Pulmonary artery endothelial cell (primary cell): ENCODE data around the gene CYBA. TPM values are rescaled to one million over a fixed set of nuclear protein-coding genes. Genes with fewer than 3 reads are reported as not detected.

Experiments used
- DNase-seq: peaks from one replicate; pipeline ENCODE4 v3.0.0-alpha.2; 2011; ENCODE audit warnings: low read depth, low spot score
- total RNA-seq: library from RNA; depleted of rRNA; stranded (reverse); fragments of >200 nt; gene quantifications from 2 replicates; pipeline ENCODE4 v1.2.3, GENCODE V29; 2014

CYBA gene
- total RNA-seq, 1 donor from 2014 or later, result 34.5 TPM

DNA sequence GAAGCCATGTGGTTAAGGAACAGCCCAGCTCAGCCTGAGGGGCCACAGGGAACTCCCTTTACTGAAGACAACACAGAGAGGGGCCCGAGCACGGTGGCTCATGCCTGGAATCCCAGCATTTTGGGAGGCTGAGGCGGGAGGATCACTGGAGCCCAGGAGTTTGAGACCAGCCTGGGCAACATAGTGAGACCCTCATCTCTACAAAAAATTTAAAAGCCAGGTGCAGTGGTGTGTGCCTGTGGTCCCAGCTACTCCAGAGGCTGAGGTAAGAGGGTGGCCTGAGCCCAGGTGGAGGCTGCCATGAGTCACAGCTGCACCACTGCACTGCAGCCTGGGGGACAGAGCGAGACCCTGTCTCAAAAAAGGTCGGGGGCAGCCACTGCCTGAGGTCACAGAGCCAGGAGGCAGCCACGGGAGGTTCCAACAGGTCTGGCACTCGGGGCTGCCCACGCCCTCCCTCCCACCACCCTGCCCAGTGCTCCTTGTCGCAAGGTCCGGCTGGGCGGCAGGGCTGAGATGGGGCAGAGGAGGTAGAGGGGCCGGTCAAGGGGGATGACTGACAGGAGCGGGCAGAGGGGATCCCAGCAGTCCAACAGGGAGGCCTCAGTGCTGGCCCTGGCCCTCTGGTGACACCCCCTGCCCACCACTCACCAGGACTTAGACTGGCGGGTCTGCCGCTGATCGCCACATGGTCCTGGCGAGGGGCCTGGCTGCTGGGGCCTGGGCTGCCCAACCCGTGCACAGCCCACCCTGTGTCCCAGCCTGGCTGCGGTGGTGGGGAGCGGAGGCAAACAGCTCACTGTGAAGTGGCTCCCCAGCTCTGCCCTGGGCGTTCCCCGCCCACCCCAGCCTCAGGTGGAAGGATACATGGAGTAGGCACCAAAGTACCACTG is 3.4 kb downstream of the CYBA start:
- no peak for DNase-seq

- no peak for DNase-seq
Observed at GRCh38 chr16:88646345-88647034, 4.4 kb downstream of the CYBA start.

GRCh38 chr16:88645941-88646340 is 4.9 kb downstream of the CYBA start:
- DNase-seq, result no peak

GRCh38 chr16:88645455-88645854 is 5.4 kb downstream of the CYBA start:
- no peak for DNase-seq

GRCh38 chr16:88643644-88643932 is 7.3 kb downstream of the CYBA start:
- DNase-seq, result no peak

- no peak for DNase-seq
Observed at GRCh38 chr16:88642881-88643643, 7.8 kb downstream of the CYBA start.

DNA sequence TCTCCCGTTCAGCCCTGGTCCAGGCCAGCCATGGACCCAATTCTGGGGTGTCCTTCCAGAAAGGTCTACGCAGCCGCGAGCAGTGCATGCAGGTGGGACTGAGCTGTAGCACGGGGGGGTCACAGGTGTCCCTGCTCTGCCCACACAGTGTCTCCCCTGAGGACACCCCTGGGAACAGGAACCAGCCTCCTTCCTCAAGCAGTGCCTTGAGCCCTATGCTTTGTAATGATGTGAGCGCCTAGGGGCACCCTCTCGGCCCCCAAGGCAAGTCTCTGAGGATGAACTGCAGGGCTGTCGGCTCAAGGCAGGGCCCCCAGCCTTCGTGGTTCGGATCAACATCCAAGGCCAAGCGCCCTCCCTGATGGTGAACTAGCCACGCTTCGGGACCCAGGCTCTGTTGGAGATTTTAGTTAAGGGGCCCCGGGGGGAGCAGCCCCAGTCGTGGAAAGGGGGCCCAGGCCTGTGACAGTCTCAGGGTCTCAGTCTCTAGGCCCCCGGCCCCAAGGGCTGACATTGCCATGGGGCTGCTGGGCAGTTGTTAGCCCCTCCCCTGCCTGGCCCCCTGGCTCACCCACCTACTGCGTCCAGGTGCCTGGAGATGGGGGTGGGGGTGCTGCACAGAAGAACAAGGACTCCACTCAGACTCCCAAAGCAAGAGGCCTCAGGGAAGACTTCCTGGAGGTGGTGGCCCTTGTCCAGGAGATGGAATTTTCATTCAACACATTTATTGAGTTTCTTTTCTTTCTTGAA is 10.2 kb downstream of the CYBA start:
- DNase-seq, result no peak

- DNase-seq, result no peak
Observed at GRCh38 chr16:88640039-88640495, 10.8 kb downstream of the CYBA start.

DNA sequence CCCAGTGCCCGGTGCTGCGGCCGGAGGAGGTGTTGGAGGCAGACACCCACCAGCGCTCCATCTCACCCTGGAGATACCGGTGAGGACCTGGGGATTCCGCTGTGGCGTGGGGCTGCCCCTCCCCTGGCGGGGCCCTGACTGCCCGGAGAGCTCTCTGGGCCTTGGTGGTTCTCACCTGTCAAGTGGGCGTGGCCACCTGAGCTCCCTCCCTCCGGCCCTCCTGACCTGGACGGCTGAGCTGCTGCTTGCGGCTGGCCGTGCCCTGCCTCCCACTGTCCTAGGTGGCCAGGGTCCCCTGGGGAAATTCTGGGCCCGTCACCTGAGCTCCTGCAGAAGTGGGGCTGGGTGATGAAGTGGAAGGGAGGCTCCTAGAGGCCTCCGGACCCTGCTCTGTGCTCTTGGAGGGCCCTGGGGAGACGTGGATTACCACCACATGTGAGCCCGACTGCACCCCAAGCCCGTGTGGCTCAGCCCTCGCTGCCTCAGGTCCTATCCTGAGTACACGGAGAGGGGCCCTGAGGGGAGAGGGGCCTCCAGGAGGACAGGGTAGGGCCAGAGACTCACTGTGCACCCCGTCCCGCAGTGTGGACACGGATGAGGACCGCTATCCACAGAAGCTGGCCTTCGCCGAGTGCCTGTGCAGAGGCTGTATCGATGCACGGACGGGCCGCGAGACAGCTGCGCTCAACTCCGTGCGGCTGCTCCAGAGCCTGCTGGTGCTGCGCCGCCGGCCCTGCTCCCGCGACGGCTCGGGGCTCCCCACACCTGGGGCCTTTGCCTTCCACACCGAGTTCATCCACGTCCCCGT is 11.4 kb downstream of the CYBA start:
- no peak for DNase-seq

DNA sequence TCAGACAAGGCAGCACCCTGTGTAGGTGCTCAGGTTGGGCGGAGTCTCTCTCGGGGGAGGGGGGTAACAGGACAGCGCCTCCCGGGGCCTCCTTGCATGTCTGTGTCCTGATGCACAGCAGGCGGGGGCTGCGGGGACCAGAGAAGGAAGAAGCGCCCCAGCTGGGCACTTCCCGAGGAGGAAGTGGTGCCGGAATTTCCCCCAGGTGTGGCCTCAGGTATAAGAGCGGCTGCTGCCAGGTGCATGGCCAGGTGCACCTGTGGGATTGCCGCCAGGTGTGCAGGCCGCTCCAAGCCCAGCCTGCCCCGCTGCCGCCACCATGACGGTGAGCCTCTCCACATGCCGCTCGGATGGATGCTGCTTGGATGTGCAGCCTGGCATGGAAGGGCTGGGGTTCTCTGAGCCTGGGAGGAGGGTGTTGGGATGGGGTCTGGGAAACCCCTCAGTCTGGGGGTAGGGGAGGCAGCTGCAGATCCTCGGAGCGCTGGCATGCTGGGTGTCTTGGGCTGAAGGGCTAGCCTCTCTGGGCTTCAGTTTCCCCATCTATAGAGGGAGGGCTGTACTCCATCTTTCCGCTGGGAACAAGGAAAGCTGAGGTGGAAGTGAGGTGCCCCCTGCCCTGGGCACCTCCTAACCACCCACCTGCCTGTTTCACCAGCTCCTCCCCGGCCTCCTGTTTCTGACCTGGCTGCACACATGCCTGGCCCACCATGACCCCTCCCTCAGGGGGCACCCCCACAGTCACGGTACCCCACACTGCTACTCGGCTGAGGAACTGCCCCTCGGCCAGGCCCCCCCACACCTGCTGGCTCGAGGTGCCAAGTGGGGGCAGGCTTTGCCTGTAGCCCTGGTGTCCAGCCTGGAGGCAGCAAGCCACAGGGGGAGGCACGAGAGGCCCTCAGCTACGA is 12.3 kb downstream of the CYBA start, which contains the start of gene IL17C:
Gene IL17C, plus strand, starts transcription at position 250 of the 908 bp plus-strand sequence. Its CDS starts 70 bp downstream, at position 320.
- no peak for DNase-seq

GRCh38 chr16:88636488-88637265 is 14.2 kb downstream of the CYBA start:
- no peak for DNase-seq

DNA sequence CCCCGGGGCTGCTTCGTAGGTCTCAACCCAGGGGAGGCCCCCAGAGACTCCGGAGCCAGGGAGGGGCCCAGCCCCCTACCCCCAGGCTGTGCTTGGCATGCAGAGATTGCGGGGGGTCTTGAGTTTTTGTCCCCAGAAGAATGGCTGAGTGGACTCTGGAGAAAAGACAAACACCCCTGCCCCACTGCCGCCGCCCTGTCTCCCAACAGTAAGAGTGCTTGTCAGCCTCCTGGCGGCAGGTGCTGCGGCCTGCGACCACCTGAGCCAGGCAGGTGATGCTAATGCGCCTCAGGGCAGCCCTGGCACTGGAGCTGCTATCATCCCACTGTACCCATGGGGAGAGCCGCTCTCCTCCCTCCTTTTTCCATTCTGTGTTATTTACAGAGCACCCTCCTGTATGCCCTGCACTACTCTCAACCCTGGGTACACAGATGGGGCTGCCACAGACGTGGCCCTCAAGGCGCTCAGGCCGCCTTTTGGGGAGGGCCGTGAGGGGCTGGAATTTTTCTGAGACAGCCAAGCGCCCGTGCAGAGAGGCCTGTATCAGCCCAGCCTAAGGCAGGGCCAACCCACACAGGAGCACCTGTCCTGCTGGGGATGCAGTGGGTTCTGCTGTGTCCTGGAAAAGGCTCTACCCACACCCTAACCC is 15.1 kb downstream of the CYBA start:
- DNase-seq, result no peak

GRCh38 chr16:88634994-88635670 is 15.7 kb downstream of the CYBA start:
- no peak for DNase-seq

DNA sequence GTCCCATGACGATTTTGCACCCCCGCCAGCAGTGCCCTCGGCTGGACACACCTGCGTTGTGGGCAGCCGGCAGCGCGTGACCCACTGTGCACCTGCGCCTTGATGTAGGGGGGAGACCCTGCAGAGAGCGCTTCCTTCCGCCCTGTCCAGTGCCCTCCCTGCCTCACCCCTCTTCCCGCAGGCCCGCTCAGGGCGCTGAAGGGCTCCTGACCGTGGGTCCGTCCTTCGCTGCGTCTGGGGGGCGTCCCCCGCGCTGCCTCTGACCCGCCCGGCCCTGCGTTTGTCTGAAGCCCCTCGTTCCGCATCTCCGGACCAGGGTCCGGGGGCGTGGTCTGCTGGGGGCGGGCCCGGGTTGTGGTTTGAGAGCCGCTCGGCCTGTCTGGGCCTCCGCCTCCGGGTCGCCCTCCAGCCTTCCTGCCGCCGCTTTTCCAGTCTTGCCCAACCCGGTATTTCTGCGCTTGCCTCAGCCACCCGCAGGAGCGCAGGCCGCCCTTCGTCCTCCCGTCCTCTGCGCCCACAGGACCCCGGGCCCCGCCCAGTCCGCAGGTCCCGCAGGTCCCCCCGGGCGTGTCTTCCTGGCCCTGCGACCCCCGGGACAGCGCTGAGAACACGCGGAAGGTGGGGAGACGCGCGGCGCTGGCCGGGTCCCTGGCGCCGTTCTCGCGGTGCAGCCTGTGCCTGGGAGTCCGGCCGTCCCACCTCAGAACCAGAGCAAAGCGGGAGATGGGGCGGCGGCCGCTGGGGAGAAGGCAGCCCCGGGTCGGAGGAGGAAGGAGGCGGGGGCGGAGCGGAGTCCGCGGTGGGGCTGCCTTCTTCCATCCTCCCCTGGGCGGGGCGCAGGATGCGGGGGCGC is 16.5 kb downstream of the CYBA start:
- DNase-seq, result no peak

DNA sequence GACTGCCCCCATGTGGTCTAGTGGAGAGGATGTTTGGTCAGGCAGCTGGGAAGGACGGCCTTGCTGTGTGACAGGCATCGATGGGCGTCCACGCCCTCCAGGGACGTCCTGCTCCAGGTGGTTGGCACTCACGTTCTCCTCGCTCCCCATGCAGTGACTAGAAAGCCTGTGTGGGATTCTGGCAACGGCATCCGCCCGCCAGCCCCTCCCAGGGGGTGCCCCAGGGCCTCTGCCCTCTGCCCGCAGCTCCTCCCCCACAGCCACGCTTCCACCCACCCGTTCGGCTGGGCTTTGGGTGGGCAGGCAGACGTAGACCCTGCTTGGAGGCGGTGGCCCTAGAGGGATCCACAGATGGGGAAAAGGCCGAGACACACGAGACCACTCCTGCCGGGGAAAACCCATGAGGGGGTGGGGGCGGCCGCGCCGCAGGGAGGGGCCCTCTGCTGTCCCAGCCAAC is 17.1 kb downstream of the CYBA start:
- peak; percentile 7 for DNase-seq

- no peak for DNase-seq
Observed at GRCh38 chr16:88632587-88632930, 18.3 kb downstream of the CYBA start.
